H1 (cell line): ENCODE results near the gene BRPF1. TPM values are rescaled to one million over a fixed set of nuclear protein-coding genes. Genes with fewer than 3 reads are reported as not detected.

Experiments used
- CTCF ChIA-PET: fragments of 300-600 bp; sonication (Branson Sonifier 250); formaldehyde crosslinking; loops from one replicate; lab custom pipeline; 2021; ENCODE audit not compliant: partially characterized antibody; lab: Charles Lee
- POLR2A ChIA-PET: fragments of 300-600 bp; sonication (Branson Sonifier 250); formaldehyde crosslinking; loops from one replicate; lab custom pipeline; 2021; ENCODE audit warnings: inconsistent platforms; ENCODE audit not compliant: partially characterized antibody; lab: Charles Lee
- DNase-seq, 2 experiments: peaks; one replicate each; pipeline versions ENCODE4 v3.0.0 to v3.0.0-alpha.2; 2010 to 2022; ENCODE audit warnings: low spot score in 2 of 2, low read depth in 1 of 2, mixed read lengths in 1 of 2
- FAIRE-seq: peaks from 2 replicates; lab custom pipeline; 2011; peaks lifted over from hg19 to GRCh38; lab: Jason Lieb, UNC
- H2AFZ ChIP-seq: 2 replicates; pipeline ENCODE4 v1.8.1; 2012; ENCODE audit warnings: low read length, inconsistent platforms
- H2AK5ac ChIP-seq: 2 replicates; pipeline ENCODE4 v1.6.1; 2013; ENCODE audit warnings: low read depth, low read length
- H2BK120ac ChIP-seq: replicated peaks from 2 replicates; pipeline ENCODE3; 2013; ENCODE audit warnings: low read depth, low read length, inconsistent platforms
- H2BK12ac ChIP-seq: 2 replicates; pipeline ENCODE4 v1.6.1; 2013; ENCODE audit warnings: low read depth, low read length
- H2BK15ac ChIP-seq: 2 replicates; pipeline ENCODE4 v1.6.1; 2013; ENCODE audit warnings: low read length
- H2BK20ac ChIP-seq: 2 replicates; pipeline ENCODE4 v1.6.1; 2013; ENCODE audit warnings: low read length
- H2BK5ac ChIP-seq: 2 replicates; pipeline ENCODE4 v1.6.1; 2013; ENCODE audit warnings: low read depth, low read length
- H3K14ac ChIP-seq: 2 replicates; pipeline ENCODE4 v1.6.1; 2013; ENCODE audit warnings: inconsistent platforms; ENCODE audit not compliant: insufficient read length
- H3K18ac ChIP-seq: 2 replicates; pipeline ENCODE4 v1.6.1; 2013; ENCODE audit warnings: low read length; ENCODE audit errors: extremely low read depth
- H3K23ac ChIP-seq: 2 replicates; pipeline ENCODE4 v1.6.1; 2013; ENCODE audit warnings: inconsistent platforms; ENCODE audit not compliant: insufficient read length
- H3K23me2 ChIP-seq: 2 replicates; pipeline ENCODE4 v1.6.1; 2013; ENCODE audit warnings: low read depth, low read length
- H3K27ac ChIP-seq: 2 replicates; pipeline ENCODE4 v1.6.1; 2011; ENCODE audit warnings: low read depth, low read length, inconsistent platforms
- H3K27me3 ChIP-seq, 4 experiments: replicated peaks in 1 of 4; 1 replicate in 1 of 4; 2 replicates in 3 of 4; pipeline versions ENCODE4 v1.6.1 to v1.8.1; 2011 to 2013; ENCODE audit warnings: low read length in 3 of 4, mild to moderate bottlenecking in 3 of 4, inconsistent platforms in 2 of 4, mixed read lengths in 2 of 4, moderate library complexity in 1 of 4; ENCODE audit not compliant: control insufficient read depth in 3 of 4, insufficient read depth in 3 of 4; ENCODE audit errors: extremely low read depth in 1 of 4
- H3K36me3 ChIP-seq, 4 experiments: 2 replicates each; pipeline versions ENCODE4 v1.6.1 to v1.8.1; 2011 to 2013; ENCODE audit warnings: mild to moderate bottlenecking in 4 of 4, low read length in 3 of 4, moderate library complexity in 2 of 4, control low read depth in 1 of 4, inconsistent platforms in 1 of 4; ENCODE audit not compliant: insufficient read depth in 4 of 4, control insufficient read depth in 2 of 4
- H3K4ac ChIP-seq: replicated peaks from 2 replicates; pipeline ENCODE3; 2013; ENCODE audit warnings: low read length, low read depth, mixed read lengths, inconsistent platforms; ENCODE audit not compliant: insufficient read length
- H3K4me1 ChIP-seq, 4 experiments: replicated peaks in 1 of 4; 1 replicate in 1 of 4; 2 replicates in 3 of 4; pipeline versions ENCODE4 v1.6.1 to v1.8.1; 2011 to 2013; ENCODE audit warnings: low read length in 3 of 4, inconsistent platforms in 2 of 4, mixed read lengths in 1 of 4; ENCODE audit not compliant: insufficient read depth in 4 of 4, control insufficient read depth in 3 of 4
- H3K4me2 ChIP-seq, 2 experiments: 2 replicates each; pipeline versions ENCODE4 v1.6.1 to v1.8.1; 2011 to 2013; ENCODE audit warnings: low read depth in 2 of 2, low read length in 2 of 2, control low read depth in 1 of 2, inconsistent platforms in 1 of 2, mild to moderate bottlenecking in 1 of 2; ENCODE audit not compliant: insufficient read depth in 1 of 2
- H3K4me3 ChIP-seq, 4 experiments: fragments of 200-600, 300-600 bp in 1 of 4; sonication (generic), shearing (Covaris generic), sonication (Bioruptor Twin) in 1 of 4; 2 replicates each; pipeline versions ENCODE4 v1.5.1 to v1.8.1; 2011 to 2016; ENCODE audit warnings: low read length in 4 of 4, low read depth in 3 of 4, control low read depth in 2 of 4, inconsistent platforms in 2 of 4, mild to moderate bottlenecking in 2 of 4, mixed read lengths in 1 of 4, moderate library complexity in 1 of 4; ENCODE audit not compliant: insufficient read depth in 2 of 4; ENCODE audit errors: extremely low read depth in 1 of 4
- H3K56ac ChIP-seq: replicated peaks from 2 replicates; pipeline ENCODE3; 2013; ENCODE audit warnings: low read depth, mild to moderate bottlenecking, mixed read lengths, low read length, inconsistent platforms; ENCODE audit not compliant: insufficient read length
- H3K79me1 ChIP-seq: 2 replicates; pipeline ENCODE4 v1.6.1; 2013; ENCODE audit warnings: low read depth, low read length, control low read depth
- H3K79me2 ChIP-seq, 2 experiments: 2 replicates each; pipeline versions ENCODE4 v1.6.1 to v1.8.1; 2012 to 2013; ENCODE audit warnings: low read length in 2 of 2, mild to moderate bottlenecking in 2 of 2, inconsistent platforms in 1 of 2; ENCODE audit not compliant: insufficient read depth in 2 of 2, control insufficient read depth in 1 of 2
- H3K9ac ChIP-seq, 4 experiments: replicated peaks in 1 of 4; 1 replicate in 1 of 4; 2 replicates in 3 of 4; pipeline versions ENCODE4 v1.6.1 to v1.8.1; 2011 to 2013; ENCODE audit warnings: low read depth in 3 of 4, low read length in 3 of 4, control low read depth in 2 of 4, mild to moderate bottlenecking in 2 of 4, moderate library complexity in 2 of 4, inconsistent platforms in 1 of 4; ENCODE audit errors: extremely low read depth in 1 of 4
- H3K9me3 ChIP-seq, 2 experiments: 2 replicates each; pipeline versions ENCODE4 v1.6.1 to v1.8.1; 2012 to 2013; ENCODE audit warnings: mild to moderate bottlenecking in 2 of 2, moderate library complexity in 2 of 2, control low read depth in 1 of 2, inconsistent platforms in 1 of 2, low read depth in 1 of 2, low read length in 1 of 2, mixed read lengths in 1 of 2; ENCODE audit not compliant: insufficient read depth in 2 of 2
- H4K20me1 ChIP-seq, 2 experiments: replicated peaks in 1 of 2; 2 replicates each; pipeline versions ENCODE3 to v1.8.1; 2011 to 2013; ENCODE audit warnings: inconsistent platforms in 2 of 2, low read length in 2 of 2, mild to moderate bottlenecking in 1 of 2; ENCODE audit not compliant: insufficient read depth in 2 of 2, control insufficient read depth in 1 of 2
- H4K5ac ChIP-seq: 2 replicates; pipeline ENCODE4 v1.6.1; 2013; ENCODE audit warnings: low read length, low read depth, mixed read lengths, inconsistent platforms; ENCODE audit not compliant: insufficient read length
- H4K8ac ChIP-seq: 2 replicates; pipeline ENCODE4 v1.8.0; 2013; ENCODE audit warnings: mild to moderate bottlenecking, moderate library complexity, low read length, inconsistent platforms; ENCODE audit not compliant: insufficient read depth; ENCODE audit errors: extremely low read depth
- H4K91ac ChIP-seq: replicated peaks from 2 replicates; pipeline ENCODE3; 2013; ENCODE audit warnings: low read length, mixed read lengths, inconsistent platforms; ENCODE audit not compliant: insufficient read length
- ASH2L ChIP-seq: fragments of 200-600, 300-600 bp; sonication (generic); IDR thresholded peaks from one replicate; pipeline ENCODE4 v1.7.1; 2017; ENCODE audit warnings: low read length
- CBX8 ChIP-seq: fragments of 300-800, 300-1000 bp; sonication (generic); IDR thresholded peaks from 2 replicates; pipeline ENCODE4 v1.7.1; 2016; ENCODE audit warnings: low read depth, low read length, borderline replicate concordance
- EZH2 ChIP-seq: fragments of 200-600 bp; sonication (generic); IDR thresholded peaks from 2 replicates; pipeline ENCODE4 v1.7.1; 2012; ENCODE audit warnings: low read depth, mild to moderate bottlenecking, moderate library complexity, low read length, inconsistent platforms; ENCODE audit not compliant: severe bottlenecking
- GABPA ChIP-seq: IDR thresholded peaks from 2 replicates; pipeline ENCODE4 v1.6.1; 2011; ENCODE audit warnings: mild to moderate bottlenecking, low read length, moderate library complexity, borderline replicate concordance; ENCODE audit not compliant: insufficient read depth
- JUN ChIP-seq: IDR thresholded peaks from 2 replicates; pipeline ENCODE4 v1.6.1; 2011; ENCODE audit warnings: low read depth, mild to moderate bottlenecking, improper control_type of control experiment, low read length
- JUND ChIP-seq: IDR thresholded peaks from 2 replicates; pipeline ENCODE4 v1.6.1; 2011; ENCODE audit warnings: mild to moderate bottlenecking, improper control_type of control experiment, low read length
- SAP30 ChIP-seq: fragments of 300-600 bp; sonication (generic); IDR thresholded peaks from 2 replicates; pipeline ENCODE4 v1.7.1; 2012; ENCODE audit warnings: low read length, moderate library complexity, mild to moderate bottlenecking, inconsistent platforms; ENCODE audit not compliant: insufficient read depth, insufficient replicate concordance
- WGBS, 2 experiments: shearing (Covaris generic) in 1 of 2; methylation state at CpG; one replicate each; pipeline versions ENCODE4 v1.1.6 to v1.1.7; 2013 to 2015; ENCODE audit warnings: low lambda C conversion rate in 2 of 2, mixed read lengths in 2 of 2, inconsistent platforms in 1 of 2, low coverage in 1 of 2, missing lambda C conversion rate in 1 of 2; ENCODE audit not compliant: insufficient replicate concordance in 2 of 2, insufficient coverage in 1 of 2, insufficient read length in 1 of 2; ENCODE audit errors: extremely low coverage in 1 of 2, missing lambda C conversion rate in 1 of 2; 5-methylcytosine and 5-hydroxymethylcytosine counted together
- polyA plus RNA-seq, 7 experiments: library from polyadenylated mRNA; depleted of rRNA in 3 of 7; stranded (reverse) in 5 of 7; unstranded in 2 of 7; fragments of >200 nt in 5 of 7; fragments of 200-250 nt in 2 of 7; gene quantifications; 1 replicate in 5 of 7; 2 replicates in 1 of 7; 4 replicates in 1 of 7; pipeline versions ENCODE4 v1.2.1 to v1.2.3, GENCODE V29; 2011 to 2013; ENCODE audit warnings: missing spikeins in 2 of 7, mixed read lengths in 2 of 7
- total RNA-seq: library from RNA; stranded (reverse); fragmentation: NEBNext Ultra II Directional; extraction: Animal tissue kit (Norgen Biotek cat#: 25700); gene quantifications from 2 replicates; pipeline ENCODE4 v1.2.1, GENCODE V29; 2021
- TF ChIP-seq, protein P1 (sequence below): IDR thresholded peaks from 2 replicates; pipeline ENCODE4 v1.6.1; 2011; ENCODE audit warnings: low read depth, mild to moderate bottlenecking, low read length; ENCODE audit not compliant: insufficient read depth
- TF ChIP-seq, protein P2 (sequence below): IDR thresholded peaks from 2 replicates; pipeline ENCODE4 v1.6.1; 2012; ENCODE audit warnings: inconsistent platforms
- TF ChIP-seq, protein P3 (sequence below), 3 experiments: IDR thresholded peaks; 1 replicate in 2 of 3; 2 replicates in 1 of 3; pipeline versions ENCODE4 v1.5.1 to v1.6.1; 2011; ENCODE audit warnings: low read length in 3 of 3, mild to moderate bottlenecking in 3 of 3, inconsistent platforms in 2 of 3, low read depth in 1 of 3, moderate library complexity in 1 of 3; ENCODE audit not compliant: insufficient read depth in 1 of 3; ENCODE audit errors: control extremely low read depth in 1 of 3

BRPF1 gene
- total and polyA plus RNA-seq, 2 of the 8 experiments (the other 6 are each of a cell fraction or from before 2014, with no cell fraction given), result 11.3 to 21.7 TPM

DNA sequence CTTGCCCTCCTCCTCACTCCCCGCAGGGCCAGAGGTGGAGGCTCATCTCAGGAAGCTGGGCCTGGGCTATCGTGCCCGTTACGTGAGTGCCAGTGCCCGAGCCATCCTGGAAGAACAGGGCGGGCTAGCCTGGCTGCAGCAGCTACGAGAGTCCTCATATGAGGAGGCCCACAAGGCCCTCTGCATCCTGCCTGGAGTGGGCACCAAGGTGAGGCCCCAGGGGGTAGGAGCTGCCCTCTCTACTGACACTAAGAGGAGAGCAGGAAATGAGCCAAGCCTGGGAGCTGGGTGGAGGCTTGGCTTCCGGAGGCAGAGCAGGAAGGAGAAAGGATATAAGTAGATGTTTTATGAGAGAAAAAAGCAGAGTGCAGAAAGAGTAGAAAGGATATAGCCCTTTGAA is 23.1 kb downstream of the BRPF1 start:
- FAIRE-seq (no peak), DNase-seq (no peak)
- Histone ChIP-seq H2BK120ac (no peak overlapping the region), H2BK12ac (no peak overlapping the region), H3K4me3 (no peak overlapping the region), H3K9me3 (no peaks in the 10 kb centered on the region), H3K36me3 (peaks cover 3 to 50% (median 29%) of the 10 kb centered on the region in 4 experiments), H4K91ac (no peak overlapping the region), H3K79me1 (peaks cover 7% of the 10 kb centered on the region), H2BK15ac (no peak overlapping the region), H2BK20ac (no peak overlapping the region), H3K27me3 (no peaks in the 10 kb centered on the region), H2AFZ (no peak overlapping the region), H3K27ac (no peak overlapping the region), H3K23me2 (peaks cover 2% of the 10 kb centered on the region), H2BK5ac (no peak overlapping the region), H2AK5ac (no peak overlapping the region), H4K8ac (no peak overlapping the region), H3K4me1 (peaks cover 0 to 6% (median 4%) of the 10 kb centered on the region in 4 experiments; a peak in 4 of 7 replicates), H3K79me2 (peaks cover 0 to 11% of the 10 kb centered on the region in 2 experiments; a peak in 2 of 4 replicates), H3K9ac (no peak overlapping the region), H3K56ac (no peak overlapping the region), H4K20me1 (peaks cover 0 to 12% of the 10 kb centered on the region in 2 experiments), H3K4ac (no peak overlapping the region), H3K18ac (no peak overlapping the region), H3K4me2 (no peak overlapping the region), H4K5ac (no peak overlapping the region), H3K14ac (no peak overlapping the region), H3K23ac (no peak overlapping the region)
- CTCF ChIA-PET, result interaction anchor here (3.0 kb wide), 1 partner anchor 28 kb away, joined by 10 read pairs; no protein-coding TSS in a partner anchor
- WGBS, 2 experiments, result 94% methylated on average over 8 of the region's 8 CpGs; no CpG with 5 or more reads in 1 of the 2 experiments
- POLR2A ChIA-PET, result interaction anchor here (1.5 to 6.8 kb wide), 3 partner anchors 9 to 14 kb away, joined by 4 to 43 read pairs (median 31); partner anchors contain the start of gene CAMK1
- TF ChIP-seq JUN (no peak), CBX8 (no peak), EZH2 (no peak), GABPA (no peak), SAP30 (no peak), JUND (no peak), ASH2L (no peak)
- TF ChIP-seq, protein P1, sequence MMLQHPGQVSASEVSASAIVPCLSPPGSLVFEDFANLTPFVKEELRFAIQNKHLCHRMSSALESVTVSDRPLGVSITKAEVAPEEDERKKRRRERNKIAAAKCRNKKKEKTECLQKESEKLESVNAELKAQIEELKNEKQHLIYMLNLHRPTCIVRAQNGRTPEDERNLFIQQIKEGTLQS, result no peak
- TF ChIP-seq, protein P2, sequence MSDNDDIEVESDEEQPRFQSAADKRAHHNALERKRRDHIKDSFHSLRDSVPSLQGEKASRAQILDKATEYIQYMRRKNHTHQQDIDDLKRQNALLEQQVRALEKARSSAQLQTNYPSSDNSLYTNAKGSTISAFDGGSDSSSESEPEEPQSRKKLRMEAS, result no peak
- TF ChIP-seq, protein P3, sequence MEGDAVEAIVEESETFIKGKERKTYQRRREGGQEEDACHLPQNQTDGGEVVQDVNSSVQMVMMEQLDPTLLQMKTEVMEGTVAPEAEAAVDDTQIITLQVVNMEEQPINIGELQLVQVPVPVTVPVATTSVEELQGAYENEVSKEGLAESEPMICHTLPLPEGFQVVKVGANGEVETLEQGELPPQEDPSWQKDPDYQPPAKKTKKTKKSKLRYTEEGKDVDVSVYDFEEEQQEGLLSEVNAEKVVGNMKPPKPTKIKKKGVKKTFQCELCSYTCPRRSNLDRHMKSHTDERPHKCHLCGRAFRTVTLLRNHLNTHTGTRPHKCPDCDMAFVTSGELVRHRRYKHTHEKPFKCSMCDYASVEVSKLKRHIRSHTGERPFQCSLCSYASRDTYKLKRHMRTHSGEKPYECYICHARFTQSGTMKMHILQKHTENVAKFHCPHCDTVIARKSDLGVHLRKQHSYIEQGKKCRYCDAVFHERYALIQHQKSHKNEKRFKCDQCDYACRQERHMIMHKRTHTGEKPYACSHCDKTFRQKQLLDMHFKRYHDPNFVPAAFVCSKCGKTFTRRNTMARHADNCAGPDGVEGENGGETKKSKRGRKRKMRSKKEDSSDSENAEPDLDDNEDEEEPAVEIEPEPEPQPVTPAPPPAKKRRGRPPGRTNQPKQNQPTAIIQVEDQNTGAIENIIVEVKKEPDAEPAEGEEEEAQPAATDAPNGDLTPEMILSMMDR (IDR thresholded peaks at IDR 0.05; ENCODE audit: control extremely low read depth in 1 of 3, insufficient read depth in 1 of 3, low read depth in 1 of 3, low read length in 3 of 3), result no peak
